Chondrocyte (in vitro differentiated cells): ENCODE results near the gene OAS1. TPM values are rescaled to one million over a fixed set of nuclear protein-coding genes. Genes with fewer than 3 reads are reported as not detected.

Source experiments
- DNase-seq: peaks from one replicate; pipeline ENCODE4 v3.0.0; 2021; ENCODE audit warnings: mixed read lengths, low spot score
- H3K27ac Mint-ChIP-seq: one replicate; pipeline ENCODE4 v1.8.0; 2021; ENCODE audit warnings: mild to moderate bottlenecking, moderate library complexity, mixed read lengths; ENCODE audit not compliant: unreplicated experiment
- H3K27me3 Mint-ChIP-seq: 2 replicates; pipeline ENCODE4 v1.8.0; 2021; ENCODE audit warnings: low read depth, mixed read lengths
- H3K36me3 Mint-ChIP-seq: 2 replicates; pipeline ENCODE4 v1.8.0; 2021; ENCODE audit warnings: low read depth, mixed read lengths
- H3K4me1 Mint-ChIP-seq: 2 replicates; pipeline ENCODE4 v1.8.0; 2021; ENCODE audit warnings: low read depth, mild to moderate bottlenecking, mixed read lengths
- H3K4me3 Mint-ChIP-seq: one replicate; pipeline ENCODE4 v1.8.0; 2021; ENCODE audit warnings: mild to moderate bottlenecking, moderate library complexity, mixed read lengths; ENCODE audit not compliant: unreplicated experiment
- H3K9me3 Mint-ChIP-seq: 2 replicates; pipeline ENCODE4 v1.8.0; 2021; ENCODE audit warnings: low read depth, mixed read lengths
- CTCF ChIP-seq: fragments of 200-600 bp; sonication (generic); IDR thresholded peaks from 2 replicates; pipeline ENCODE4 v1.5.0; 2021; ENCODE audit warnings: antibody characterized with exemption, mild to moderate bottlenecking, moderate library complexity
- total RNA-seq: library from RNA; stranded (reverse); gene quantifications from 3 replicates; pipeline ENCODE4 v1.2.1, GENCODE V29; 2021

OAS1 gene
- total RNA-seq, 1 donor from 2014 or later = not detected

- DNase-seq = no peak
- Mint-ChIP-seq H3K4me1 (no peaks in the 10 kb centered on the region), H3K9me3 (no peaks in the 10 kb centered on the region), H3K27me3 (peaks cover 34% of the 10 kb centered on the region), H3K36me3 (no peaks in the 10 kb centered on the region), H3K4me3 (no peak overlapping the region), H3K27ac (no peak overlapping the region)
- TF ChIP-seq CTCF = no peak
Measured at GRCh38 chr12:112898380-112898779, 8.4 kb upstream of the OAS1 start.

GRCh38 chr12:112900298-112901145, 6.2 kb upstream of the OAS1 start:
- peaks cover 10% of the 10 kb centered on the region for H3K4me1 Mint-ChIP-seq
- H3K27me3 Mint-ChIP-seq = peaks cover 34% of the 10 kb centered on the region
- H3K27ac Mint-ChIP-seq = no peak overlapping the region
- H3K36me3 Mint-ChIP-seq = no peaks in the 10 kb centered on the region
- H3K4me3 Mint-ChIP-seq = no peak overlapping the region
- no peak for DNase-seq
- peak; percentile 79 for TF ChIP-seq CTCF
- no peaks in the 10 kb centered on the region for H3K9me3 Mint-ChIP-seq

- peaks cover 11% of the 10 kb centered on the region for H3K4me1 Mint-ChIP-seq
- peaks cover 31% of the 10 kb centered on the region for H3K27me3 Mint-ChIP-seq
- no peak overlapping the region for H3K27ac Mint-ChIP-seq
- H3K9me3 Mint-ChIP-seq = no peaks in the 10 kb centered on the region
- H3K4me3 Mint-ChIP-seq = no peak overlapping the region
- no peaks in the 10 kb centered on the region for H3K36me3 Mint-ChIP-seq
- TF ChIP-seq CTCF = no peak
- no peak for DNase-seq
Measured at GRCh38 chr12:112901271-112901670, 5.5 kb upstream of the OAS1 start.

- H3K36me3 Mint-ChIP-seq = no peaks in the 10 kb centered on the region
- TF ChIP-seq CTCF = no peak
- H3K27me3 Mint-ChIP-seq = peaks cover 24% of the 10 kb centered on the region
- H3K4me3 Mint-ChIP-seq = no peak overlapping the region
- no peaks in the 10 kb centered on the region for H3K9me3 Mint-ChIP-seq
- no peak overlapping the region for H3K27ac Mint-ChIP-seq
- peaks cover 18% of the 10 kb centered on the region for H3K4me1 Mint-ChIP-seq
- no peak for DNase-seq
Measured at GRCh38 chr12:112904571-112904970, 2.2 kb upstream of the OAS1 start.

- Mint-ChIP-seq H3K27me3 (peaks cover 27% of the 10 kb centered on the region), H3K4me3 (no peak overlapping the region), H3K4me1 (peaks cover 18% of the 10 kb centered on the region), H3K36me3 (no peaks in the 10 kb centered on the region), H3K27ac (no peak overlapping the region), H3K9me3 (no peaks in the 10 kb centered on the region)
- DNase-seq = no peak
- no peak for TF ChIP-seq CTCF
Measured at GRCh38 chr12:112905451-112906089, 1.2 kb upstream of the OAS1 start.
